Stomach (tissue), 4 donors: ENCODE data around the gene IGF2BP1.

ENCODE experiments used
- EP300 ChIP-seq: sonication (generic); formaldehyde crosslinking; IDR thresholded peaks from one replicate; pipeline ENCODE4 v1.6.1; 2017; ENCODE audit warnings: antibody characterized with exemption
- POLR2A ChIP-seq, 4 donors: fragments of 450-650 bp; IDR thresholded peaks; one replicate each; pipeline ENCODE4 v1.6.1; 2016; ENCODE audit warnings: antibody characterized with exemption in 4 of 4, control low read depth in 2 of 4, mild to moderate bottlenecking in 1 of 4, moderate library complexity in 1 of 4
- POLR2AphosphoS5 ChIP-seq, 3 donors: sonication (generic); formaldehyde crosslinking; IDR thresholded peaks; one replicate each; pipeline ENCODE4 v1.6.1; 2016; ENCODE audit warnings: antibody characterized with exemption in 3 of 3
- TF ChIP-seq, protein P1 (sequence below), 7 experiments: fragments of 450-650 bp in 4 of 7; fragments of 200-600 bp in 3 of 7; sonication (generic) in 3 of 7; IDR thresholded peaks; one replicate each; pipeline ENCODE4 v1.5.1; 2016 to 2019; ENCODE audit warnings: antibody characterized with exemption in 7 of 7, control low read depth in 2 of 7, mild to moderate bottlenecking in 1 of 7

DNA sequence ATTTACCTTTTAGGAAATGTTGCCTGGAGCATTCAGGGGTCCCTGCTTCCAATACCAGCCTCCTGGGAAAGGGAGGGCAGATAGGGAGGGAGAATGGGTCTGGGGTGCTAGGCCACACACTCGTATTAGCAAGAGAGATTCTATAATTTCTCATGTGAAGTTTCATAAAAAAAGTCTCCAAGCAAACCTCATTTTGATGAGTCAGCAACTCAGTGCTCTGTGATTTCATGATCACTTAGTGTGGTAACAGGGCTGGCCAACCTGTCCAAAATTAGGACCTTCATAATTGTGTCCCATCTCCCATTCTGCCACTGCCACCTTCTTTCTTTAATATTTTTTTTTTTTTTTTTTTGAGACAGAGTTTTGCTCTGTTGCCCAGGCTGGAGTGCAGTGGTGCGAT is 41.4 kb downstream of the IGF2BP1 start:
- TF ChIP-seq POLR2AphosphoS5 (IDR thresholded peaks at IDR 0.05) = no peak
- TF ChIP-seq, protein P1, sequence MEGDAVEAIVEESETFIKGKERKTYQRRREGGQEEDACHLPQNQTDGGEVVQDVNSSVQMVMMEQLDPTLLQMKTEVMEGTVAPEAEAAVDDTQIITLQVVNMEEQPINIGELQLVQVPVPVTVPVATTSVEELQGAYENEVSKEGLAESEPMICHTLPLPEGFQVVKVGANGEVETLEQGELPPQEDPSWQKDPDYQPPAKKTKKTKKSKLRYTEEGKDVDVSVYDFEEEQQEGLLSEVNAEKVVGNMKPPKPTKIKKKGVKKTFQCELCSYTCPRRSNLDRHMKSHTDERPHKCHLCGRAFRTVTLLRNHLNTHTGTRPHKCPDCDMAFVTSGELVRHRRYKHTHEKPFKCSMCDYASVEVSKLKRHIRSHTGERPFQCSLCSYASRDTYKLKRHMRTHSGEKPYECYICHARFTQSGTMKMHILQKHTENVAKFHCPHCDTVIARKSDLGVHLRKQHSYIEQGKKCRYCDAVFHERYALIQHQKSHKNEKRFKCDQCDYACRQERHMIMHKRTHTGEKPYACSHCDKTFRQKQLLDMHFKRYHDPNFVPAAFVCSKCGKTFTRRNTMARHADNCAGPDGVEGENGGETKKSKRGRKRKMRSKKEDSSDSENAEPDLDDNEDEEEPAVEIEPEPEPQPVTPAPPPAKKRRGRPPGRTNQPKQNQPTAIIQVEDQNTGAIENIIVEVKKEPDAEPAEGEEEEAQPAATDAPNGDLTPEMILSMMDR (IDR thresholded peaks at IDR 0.05) = no peak
- TF ChIP-seq EP300 = no peak
- no peak for TF ChIP-seq POLR2A (IDR thresholded peaks at IDR 0.05)
